Ectodermal cell (in vitro differentiated cells): Measurements from ENCODE around the gene FIP1L1. TPM values are rescaled to one million over a fixed set of nuclear protein-coding genes. Genes with fewer than 3 reads are reported as not detected.
"Not testable (repeated sequence)": the region's sequence is repeated elsewhere in the genome, so short reads cannot be mapped to it uniquely, and the experiment has no call there.

Experiments
- H3K27ac ChIP-seq: 2 replicates; pipeline ENCODE4 v1.7.0; 2013; ENCODE audit warnings: mild to moderate bottlenecking, low read depth, low read length; ENCODE audit not compliant: insufficient read depth, poor library complexity, severe bottlenecking
- H3K27me3 ChIP-seq: 2 replicates; pipeline ENCODE4 v1.7.0; 2013; ENCODE audit warnings: mild to moderate bottlenecking, low read length; ENCODE audit not compliant: insufficient read depth, control insufficient read depth, poor library complexity, severe bottlenecking
- H3K36me3 ChIP-seq: one replicate; pipeline ENCODE4 v1.7.0; 2013; ENCODE audit warnings: low read length; ENCODE audit not compliant: control insufficient read depth, insufficient read depth
- H3K4me1 ChIP-seq: one replicate; pipeline ENCODE4 v1.7.0; 2013; ENCODE audit warnings: low read length; ENCODE audit not compliant: control insufficient read depth, insufficient read depth
- H3K4me3 ChIP-seq: 2 replicates; pipeline ENCODE4 v1.7.0; 2013; ENCODE audit warnings: low read depth, low read length, control low read depth; ENCODE audit not compliant: insufficient read depth
- H3K9me3 ChIP-seq: 2 replicates; pipeline ENCODE4 v1.7.0; 2013; ENCODE audit warnings: mild to moderate bottlenecking, low read length, moderate library complexity; ENCODE audit not compliant: control insufficient read depth
- WGBS, 2 experiments: methylation state at CpG; one replicate each; pipeline ENCODE4 v1.1.7; 2013; ENCODE audit warnings: missing lambda C conversion rate in 2 of 2; 5-methylcytosine and 5-hydroxymethylcytosine counted together
- polyA plus RNA-seq, 4 experiments: library from polyadenylated mRNA; stranded (reverse); fragments of 50-300 nt; gene quantifications; one replicate each; pipeline ENCODE4 v1.2.3, GENCODE V29; 2013

The FIP1L1 gene
- polyA plus RNA-seq (2013, experiment 1 of 4): 69.7 TPM
- 74.6 TPM for polyA plus RNA-seq (2013, experiment 2 of 4)
- 64.8 TPM for polyA plus RNA-seq (2013, experiment 3 of 4)
- 72.1 TPM for polyA plus RNA-seq (2013, experiment 4 of 4)

DNA sequence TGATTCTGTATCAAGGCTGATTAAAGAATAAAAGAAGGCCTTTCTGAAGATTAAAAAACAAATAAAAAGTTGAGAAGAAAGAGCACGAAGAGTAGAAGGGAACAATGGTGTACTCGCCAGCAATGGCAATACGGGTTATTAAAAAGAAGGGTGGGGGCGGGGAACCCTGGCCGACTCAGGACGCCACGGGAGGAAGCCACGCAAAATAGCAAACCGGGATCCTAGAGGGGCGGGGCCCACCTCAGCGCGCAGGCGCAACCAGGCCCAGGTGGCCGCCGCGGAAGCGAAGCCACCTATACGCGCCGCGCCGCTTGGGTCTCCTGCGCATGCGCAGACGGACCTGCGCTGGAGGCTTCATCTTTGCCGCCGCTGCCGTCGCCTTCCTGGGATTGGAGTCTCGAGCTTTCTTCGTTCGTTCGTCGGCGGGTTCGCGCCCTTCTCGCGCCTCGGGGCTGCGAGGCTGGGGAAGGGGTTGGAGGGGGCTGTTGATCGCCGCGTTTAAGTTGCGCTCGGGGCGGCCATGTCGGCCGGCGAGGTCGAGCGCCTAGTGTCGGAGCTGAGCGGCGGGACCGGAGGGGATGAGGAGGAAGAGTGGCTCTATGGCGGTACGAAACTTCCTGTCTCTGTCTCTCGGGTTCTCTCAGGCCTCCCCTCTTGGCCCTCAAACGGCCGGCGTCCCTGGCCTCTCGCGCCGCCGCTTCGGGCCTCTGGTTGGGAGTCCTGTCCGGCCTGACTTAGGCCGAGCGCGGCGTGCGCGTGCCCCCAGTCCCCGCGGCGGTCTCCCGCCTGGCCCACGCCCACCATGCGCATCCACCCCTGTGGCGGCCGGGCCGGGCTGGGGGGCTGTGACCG lies at the start of gene FIP1L1:
FIP1L1 (plus strand) TSS at position 323 of the 852 bp plus-strand sequence; CDS start at position 521, 198 bp downstream.
- Histone ChIP-seq H3K4me3 (peak within 1 kb of the TSS; percentile 78), H3K27me3 (peaks cover 18% of the 10 kb centered on the region), H3K4me1 (no peaks in the 10 kb centered on the region), H3K27ac (peak within 1 kb of the TSS; percentile 71), H3K9me3 (no peaks in the 10 kb centered on the region), H3K36me3 (no peaks in the 10 kb centered on the region)
- 0% methylated on average over 85 of the region's 85 CpGs for WGBS, 2 experiments

DNA sequence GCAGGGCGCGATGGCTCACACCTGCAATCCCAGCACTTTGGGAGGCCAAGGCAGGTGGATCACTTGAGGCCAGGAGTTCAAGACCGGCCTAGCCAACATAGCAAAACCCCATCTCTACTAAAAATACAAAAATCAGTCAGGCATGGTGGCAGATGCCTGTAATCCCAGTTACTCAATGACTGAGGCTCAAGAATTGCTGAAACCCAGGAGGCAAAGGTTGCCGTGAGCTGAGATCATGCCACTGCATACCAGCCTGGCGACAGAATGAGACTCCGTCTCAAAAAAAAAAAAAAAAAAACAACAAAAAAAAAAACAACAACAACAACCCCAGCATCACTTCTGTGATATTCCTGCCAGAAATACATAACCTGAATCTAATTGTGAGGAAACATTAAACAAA lies 42.5 kb upstream of the FIP1L1 start:
- WGBS, 2 experiments: 91 to 92% methylated on average over 6 of the region's 6 CpGs
- not testable (repeated sequence) for H3K9me3 ChIP-seq, H3K4me1 ChIP-seq, H3K36me3 ChIP-seq, H3K27me3 ChIP-seq, H3K27ac ChIP-seq, H3K4me3 ChIP-seq

- 93 to 95% methylated on average over 12 of the region's 12 CpGs for WGBS, 2 experiments
- not testable (repeated sequence) for H3K27ac ChIP-seq, H3K9me3 ChIP-seq, H3K27me3 ChIP-seq, H3K4me3 ChIP-seq, H3K4me1 ChIP-seq, H3K36me3 ChIP-seq
Measured at GRCh38 chr4:53340145-53340544, 37.3 kb upstream of the FIP1L1 start.

DNA sequence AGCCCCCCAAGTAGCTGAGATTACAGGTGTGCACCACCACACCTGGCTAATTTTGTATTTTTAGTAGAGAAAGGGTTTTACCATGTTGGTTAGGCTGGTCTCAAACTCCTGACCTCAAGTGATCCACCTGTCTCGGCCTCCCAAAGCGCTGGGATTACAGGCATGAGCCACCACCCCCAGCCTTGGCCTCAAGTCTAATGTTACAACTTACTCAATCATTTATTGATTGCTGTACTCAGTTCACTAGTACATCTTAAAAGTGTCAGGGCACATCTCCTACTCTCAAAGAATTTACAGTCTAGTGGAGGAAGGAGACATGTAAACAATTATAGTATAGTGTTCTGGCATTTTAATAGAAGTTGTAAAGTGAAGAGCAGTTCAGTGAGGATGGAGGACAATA lies 31.0 kb upstream of the FIP1L1 start:
- not testable (repeated sequence) for H3K27me3 ChIP-seq, H3K4me3 ChIP-seq, H3K9me3 ChIP-seq, H3K27ac ChIP-seq, H3K36me3 ChIP-seq, H3K4me1 ChIP-seq
- 87 to 99% methylated on average over 2 of the region's 2 CpGs for WGBS, 2 experiments

DNA sequence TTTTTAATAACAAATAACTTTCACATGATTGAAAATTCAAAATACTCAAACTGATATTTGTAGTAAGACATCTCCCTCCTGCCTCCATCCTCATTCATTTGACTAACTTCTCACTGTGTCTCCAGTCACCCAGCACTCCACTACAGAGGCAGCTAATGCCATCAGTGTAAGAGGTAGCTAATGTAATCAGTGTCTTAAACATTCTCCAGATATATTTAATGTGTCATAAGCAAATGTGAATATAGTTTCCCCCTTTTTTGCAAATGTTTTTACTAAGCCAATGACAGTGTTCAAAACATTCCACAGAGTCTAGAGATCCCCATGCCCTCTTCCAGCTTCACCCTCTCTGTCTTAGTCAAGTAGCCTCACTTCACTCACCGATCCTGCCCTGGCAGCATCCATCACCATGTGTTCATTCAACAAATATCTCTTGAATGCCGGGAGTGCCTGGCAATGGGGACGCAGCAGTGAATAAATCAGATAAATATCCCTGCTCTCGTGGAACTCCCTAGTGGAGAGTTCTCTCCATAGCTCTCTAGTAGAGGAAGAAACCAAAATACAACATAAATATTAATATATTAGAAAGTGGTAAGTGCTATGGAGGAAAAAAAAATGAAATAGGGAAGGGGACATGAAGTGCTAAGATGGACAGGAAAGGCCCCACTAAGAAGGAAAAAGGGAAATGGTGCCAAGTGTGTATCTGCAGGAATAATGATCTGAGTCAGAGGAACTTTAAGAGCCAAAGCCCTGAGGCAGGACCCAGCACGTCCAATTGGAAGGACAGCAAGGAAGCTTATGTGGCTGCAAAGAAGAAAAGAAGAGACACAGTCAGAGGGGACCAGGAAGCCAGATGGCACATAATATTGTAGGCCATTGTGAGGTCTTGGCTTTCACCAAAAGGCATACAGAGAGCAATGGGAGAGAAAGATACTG lies 30.3 kb upstream of the FIP1L1 start:
- 92 to 96% methylated on average over 5 of the region's 5 CpGs for WGBS, 2 experiments
- no peak overlapping the region for H3K27ac ChIP-seq

GRCh38 chr4:53348046-53348445 lies 29.4 kb upstream of the FIP1L1 start:
- Histone ChIP-seq H3K36me3 (no peaks in the 10 kb centered on the region), H3K9me3 (no peaks in the 10 kb centered on the region), H3K4me3 (no peak overlapping the region), H3K4me1 (no peaks in the 10 kb centered on the region), H3K27ac (no peak overlapping the region), H3K27me3 (no peaks in the 10 kb centered on the region)
- WGBS, 2 experiments: 100% methylated on average over 1 of the region's 1 CpG; no CpG with 5 or more reads in 1 of the 2 experiments

More for the DNA sequence above, 30.3 kb upstream of the FIP1L1 start:
- H3K4me1 ChIP-seq: no peaks in the 10 kb centered on the region
- H3K36me3 ChIP-seq: no peaks in the 10 kb centered on the region
- H3K27me3 ChIP-seq: no peaks in the 10 kb centered on the region
- no peak overlapping the region for H3K4me3 ChIP-seq
- no peaks in the 10 kb centered on the region for H3K9me3 ChIP-seq

- Histone ChIP-seq H3K27me3 (no peaks in the 10 kb centered on the region), H3K4me1 (no peaks in the 10 kb centered on the region), H3K27ac (no peak overlapping the region), H3K36me3 (no peaks in the 10 kb centered on the region), H3K9me3 (no peaks in the 10 kb centered on the region), H3K4me3 (no peak overlapping the region)
- 94 to 95% methylated on average over 4 of the region's 4 CpGs for WGBS, 2 experiments
Measured at GRCh38 chr4:53349091-53349491, 28.4 kb upstream of the FIP1L1 start.

DNA sequence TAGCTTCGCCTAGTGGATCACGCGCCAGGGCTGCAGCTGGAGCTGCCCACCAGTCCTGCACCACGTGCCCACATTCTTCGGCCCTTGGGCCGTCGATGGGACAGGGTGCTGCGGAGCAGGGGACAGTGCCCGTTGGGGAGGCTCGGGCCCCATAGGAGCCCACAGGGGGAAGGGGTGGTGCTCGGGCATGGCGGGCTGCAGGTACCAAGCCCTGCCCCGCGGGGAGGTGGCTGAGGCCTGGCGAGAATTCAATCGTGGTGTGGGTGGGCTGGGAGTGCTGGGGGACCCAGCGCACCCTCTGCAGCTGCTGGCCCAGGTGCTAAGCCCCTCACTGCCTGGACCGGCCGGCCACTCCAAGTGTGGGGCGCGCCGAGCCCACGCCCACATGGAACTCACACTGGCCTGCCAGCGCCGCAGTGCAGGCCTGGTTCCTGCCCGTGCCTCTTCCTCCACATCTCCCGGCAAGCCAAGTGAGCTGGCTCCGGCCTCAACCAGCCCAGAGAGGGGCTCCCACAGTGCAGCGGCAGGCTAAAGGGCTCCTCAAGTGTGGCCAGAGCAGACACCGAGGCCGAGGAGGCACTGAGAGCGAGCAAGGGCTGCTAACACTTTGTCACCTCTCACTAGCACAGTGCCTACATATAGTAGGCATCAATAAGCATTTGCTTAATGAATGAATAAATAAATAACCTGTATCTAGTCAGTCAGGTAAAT lies 23.3 kb upstream of the FIP1L1 start:
- Histone ChIP-seq H3K4me3 (no peak overlapping the region), H3K4me1 (no peaks in the 10 kb centered on the region), H3K9me3 (no peaks in the 10 kb centered on the region), H3K36me3 (no peaks in the 10 kb centered on the region), H3K27me3 (no peaks in the 10 kb centered on the region), H3K27ac (no peak overlapping the region)
- WGBS, 2 experiments: 94 to 95% methylated on average over 32 of the region's 32 CpGs

GRCh38 chr4:53355930-53356521 lies 21.4 kb upstream of the FIP1L1 start:
- Histone ChIP-seq H3K36me3 (no peaks in the 10 kb centered on the region), H3K27me3 (no peaks in the 10 kb centered on the region), H3K4me3 (no peak overlapping the region), H3K27ac (no peak overlapping the region), H3K4me1 (no peaks in the 10 kb centered on the region), H3K9me3 (no peaks in the 10 kb centered on the region)
